AG09319 (cell line): ENCODE results near the gene HIPK3.
"Not testable (repeated sequence)": the region's sequence is repeated elsewhere in the genome, so short reads cannot be mapped to it uniquely, and the experiment has no call there.

Source experiments
- DNase-seq: peaks from one replicate; pipeline ENCODE4 v3.0.0-alpha.2; 2010; ENCODE audit warnings: low read depth; ENCODE audit errors: extremely low read depth
- CTCF ChIP-seq: IDR thresholded peaks from 2 replicates; pipeline ENCODE4 v1.5.1; 2011; ENCODE audit warnings: low read depth, mild to moderate bottlenecking, inconsistent platforms, low read length, moderate library complexity

HIPK3 gene

GRCh38 chr11:33222052-33222750 is 35.0 kb upstream of the HIPK3 start:
- TF ChIP-seq CTCF, result no peak
- DNase-seq, result no peak

GRCh38 chr11:33225371-33225770 is 31.8 kb upstream of the HIPK3 start:
- no peak for TF ChIP-seq CTCF
- no peak for DNase-seq

- no peak for TF ChIP-seq CTCF
- DNase-seq, result no peak
Measured at GRCh38 chr11:33227578-33228261, 29.5 kb upstream of the HIPK3 start.

GRCh38 chr11:33234397-33235190 is 22.6 kb upstream of the HIPK3 start:
- DNase-seq, result no peak
- TF ChIP-seq CTCF, result no peak

- no peak for DNase-seq
- TF ChIP-seq CTCF, result no peak
Measured at GRCh38 chr11:33237039-33237597, 20.1 kb upstream of the HIPK3 start.

- TF ChIP-seq CTCF, result no peak
- DNase-seq, result no peak
Measured at GRCh38 chr11:33242575-33242974, 14.6 kb upstream of the HIPK3 start.

GRCh38 chr11:33243654-33244053 is 13.5 kb upstream of the HIPK3 start:
- DNase-seq, result not testable (repeated sequence)
